H1 (cell line): ENCODE data around the gene VMO1. TPM values are rescaled to one million over a fixed set of nuclear protein-coding genes. Genes with fewer than 3 reads are reported as not detected.

Source experiments
- CTCF ChIA-PET: fragments of 300-600 bp; sonication (Branson Sonifier 250); formaldehyde crosslinking; loops from one replicate; lab custom pipeline; 2021; ENCODE audit not compliant: partially characterized antibody; lab: Charles Lee
- POLR2A ChIA-PET: fragments of 300-600 bp; sonication (Branson Sonifier 250); formaldehyde crosslinking; loops from one replicate; lab custom pipeline; 2021; ENCODE audit warnings: inconsistent platforms; ENCODE audit not compliant: partially characterized antibody; lab: Charles Lee
- DNase-seq, 2 experiments: peaks; one replicate each; pipeline versions ENCODE4 v3.0.0 to v3.0.0-alpha.2; 2010 to 2022; ENCODE audit warnings: low spot score in 2 of 2, low read depth in 1 of 2, mixed read lengths in 1 of 2
- FAIRE-seq: peaks from 2 replicates; lab custom pipeline; 2011; peaks lifted over from hg19 to GRCh38; lab: Jason Lieb, UNC
- H2AFZ ChIP-seq: 2 replicates; pipeline ENCODE4 v1.8.1; 2012; ENCODE audit warnings: low read length, inconsistent platforms
- H2AK5ac ChIP-seq: 2 replicates; pipeline ENCODE4 v1.6.1; 2013; ENCODE audit warnings: low read depth, low read length
- H2BK120ac ChIP-seq: replicated peaks from 2 replicates; pipeline ENCODE3; 2013; ENCODE audit warnings: low read depth, low read length, inconsistent platforms
- H2BK12ac ChIP-seq: 2 replicates; pipeline ENCODE4 v1.6.1; 2013; ENCODE audit warnings: low read depth, low read length
- H2BK15ac ChIP-seq: 2 replicates; pipeline ENCODE4 v1.6.1; 2013; ENCODE audit warnings: low read length
- H2BK20ac ChIP-seq: 2 replicates; pipeline ENCODE4 v1.6.1; 2013; ENCODE audit warnings: low read length
- H2BK5ac ChIP-seq: 2 replicates; pipeline ENCODE4 v1.6.1; 2013; ENCODE audit warnings: low read depth, low read length
- H3K14ac ChIP-seq: 2 replicates; pipeline ENCODE4 v1.6.1; 2013; ENCODE audit warnings: inconsistent platforms; ENCODE audit not compliant: insufficient read length
- H3K18ac ChIP-seq: 2 replicates; pipeline ENCODE4 v1.6.1; 2013; ENCODE audit warnings: low read length; ENCODE audit errors: extremely low read depth
- H3K23ac ChIP-seq: 2 replicates; pipeline ENCODE4 v1.6.1; 2013; ENCODE audit warnings: inconsistent platforms; ENCODE audit not compliant: insufficient read length
- H3K23me2 ChIP-seq: 2 replicates; pipeline ENCODE4 v1.6.1; 2013; ENCODE audit warnings: low read depth, low read length
- H3K27ac ChIP-seq: 2 replicates; pipeline ENCODE4 v1.6.1; 2011; ENCODE audit warnings: low read depth, low read length, inconsistent platforms
- H3K27me3 ChIP-seq, 4 experiments: replicated peaks in 1 of 4; 1 replicate in 1 of 4; 2 replicates in 3 of 4; pipeline versions ENCODE4 v1.6.1 to v1.8.1; 2011 to 2013; ENCODE audit warnings: low read length in 3 of 4, mild to moderate bottlenecking in 3 of 4, inconsistent platforms in 2 of 4, mixed read lengths in 2 of 4, moderate library complexity in 1 of 4; ENCODE audit not compliant: control insufficient read depth in 3 of 4, insufficient read depth in 3 of 4; ENCODE audit errors: extremely low read depth in 1 of 4
- H3K36me3 ChIP-seq, 4 experiments: 2 replicates each; pipeline versions ENCODE4 v1.6.1 to v1.8.1; 2011 to 2013; ENCODE audit warnings: mild to moderate bottlenecking in 4 of 4, low read length in 3 of 4, moderate library complexity in 2 of 4, control low read depth in 1 of 4, inconsistent platforms in 1 of 4; ENCODE audit not compliant: insufficient read depth in 4 of 4, control insufficient read depth in 2 of 4
- H3K4ac ChIP-seq: replicated peaks from 2 replicates; pipeline ENCODE3; 2013; ENCODE audit warnings: low read length, low read depth, mixed read lengths, inconsistent platforms; ENCODE audit not compliant: insufficient read length
- H3K4me1 ChIP-seq, 4 experiments: replicated peaks in 1 of 4; 1 replicate in 1 of 4; 2 replicates in 3 of 4; pipeline versions ENCODE4 v1.6.1 to v1.8.1; 2011 to 2013; ENCODE audit warnings: low read length in 3 of 4, inconsistent platforms in 2 of 4, mixed read lengths in 1 of 4; ENCODE audit not compliant: insufficient read depth in 4 of 4, control insufficient read depth in 3 of 4
- H3K4me2 ChIP-seq, 2 experiments: 2 replicates each; pipeline versions ENCODE4 v1.6.1 to v1.8.1; 2011 to 2013; ENCODE audit warnings: low read depth in 2 of 2, low read length in 2 of 2, control low read depth in 1 of 2, inconsistent platforms in 1 of 2, mild to moderate bottlenecking in 1 of 2; ENCODE audit not compliant: insufficient read depth in 1 of 2
- H3K4me3 ChIP-seq, 4 experiments: fragments of 200-600, 300-600 bp in 1 of 4; sonication (generic), shearing (Covaris generic), sonication (Bioruptor Twin) in 1 of 4; 2 replicates each; pipeline versions ENCODE4 v1.5.1 to v1.8.1; 2011 to 2016; ENCODE audit warnings: low read length in 4 of 4, low read depth in 3 of 4, control low read depth in 2 of 4, inconsistent platforms in 2 of 4, mild to moderate bottlenecking in 2 of 4, mixed read lengths in 1 of 4, moderate library complexity in 1 of 4; ENCODE audit not compliant: insufficient read depth in 2 of 4; ENCODE audit errors: extremely low read depth in 1 of 4
- H3K56ac ChIP-seq: replicated peaks from 2 replicates; pipeline ENCODE3; 2013; ENCODE audit warnings: low read depth, mild to moderate bottlenecking, mixed read lengths, low read length, inconsistent platforms; ENCODE audit not compliant: insufficient read length
- H3K79me1 ChIP-seq: 2 replicates; pipeline ENCODE4 v1.6.1; 2013; ENCODE audit warnings: low read depth, low read length, control low read depth
- H3K79me2 ChIP-seq, 2 experiments: 2 replicates each; pipeline versions ENCODE4 v1.6.1 to v1.8.1; 2012 to 2013; ENCODE audit warnings: low read length in 2 of 2, mild to moderate bottlenecking in 2 of 2, inconsistent platforms in 1 of 2; ENCODE audit not compliant: insufficient read depth in 2 of 2, control insufficient read depth in 1 of 2
- H3K9ac ChIP-seq, 4 experiments: replicated peaks in 1 of 4; 1 replicate in 1 of 4; 2 replicates in 3 of 4; pipeline versions ENCODE4 v1.6.1 to v1.8.1; 2011 to 2013; ENCODE audit warnings: low read depth in 3 of 4, low read length in 3 of 4, control low read depth in 2 of 4, mild to moderate bottlenecking in 2 of 4, moderate library complexity in 2 of 4, inconsistent platforms in 1 of 4; ENCODE audit errors: extremely low read depth in 1 of 4
- H3K9me3 ChIP-seq, 2 experiments: 2 replicates each; pipeline versions ENCODE4 v1.6.1 to v1.8.1; 2012 to 2013; ENCODE audit warnings: mild to moderate bottlenecking in 2 of 2, moderate library complexity in 2 of 2, control low read depth in 1 of 2, inconsistent platforms in 1 of 2, low read depth in 1 of 2, low read length in 1 of 2, mixed read lengths in 1 of 2; ENCODE audit not compliant: insufficient read depth in 2 of 2
- H4K20me1 ChIP-seq, 2 experiments: replicated peaks in 1 of 2; 2 replicates each; pipeline versions ENCODE3 to v1.8.1; 2011 to 2013; ENCODE audit warnings: inconsistent platforms in 2 of 2, low read length in 2 of 2, mild to moderate bottlenecking in 1 of 2; ENCODE audit not compliant: insufficient read depth in 2 of 2, control insufficient read depth in 1 of 2
- H4K5ac ChIP-seq: 2 replicates; pipeline ENCODE4 v1.6.1; 2013; ENCODE audit warnings: low read length, low read depth, mixed read lengths, inconsistent platforms; ENCODE audit not compliant: insufficient read length
- H4K8ac ChIP-seq: 2 replicates; pipeline ENCODE4 v1.8.0; 2013; ENCODE audit warnings: mild to moderate bottlenecking, moderate library complexity, low read length, inconsistent platforms; ENCODE audit not compliant: insufficient read depth; ENCODE audit errors: extremely low read depth
- H4K91ac ChIP-seq: replicated peaks from 2 replicates; pipeline ENCODE3; 2013; ENCODE audit warnings: low read length, mixed read lengths, inconsistent platforms; ENCODE audit not compliant: insufficient read length
- CBX8 ChIP-seq: fragments of 300-800, 300-1000 bp; sonication (generic); IDR thresholded peaks from 2 replicates; pipeline ENCODE4 v1.7.1; 2016; ENCODE audit warnings: low read depth, low read length, borderline replicate concordance
- JUN ChIP-seq: IDR thresholded peaks from 2 replicates; pipeline ENCODE4 v1.6.1; 2011; ENCODE audit warnings: low read depth, mild to moderate bottlenecking, improper control_type of control experiment, low read length
- JUND ChIP-seq: IDR thresholded peaks from 2 replicates; pipeline ENCODE4 v1.6.1; 2011; ENCODE audit warnings: mild to moderate bottlenecking, improper control_type of control experiment, low read length
- KDM5A ChIP-seq: fragments of 200-600 bp; IDR thresholded peaks from 2 replicates; pipeline ENCODE4 v1.7.1; 2012; ENCODE audit warnings: mild to moderate bottlenecking, low read length, inconsistent platforms, mixed read lengths
- RNF2 ChIP-seq: fragments of 200-900, 300-1000 bp; sonication (generic); IDR thresholded peaks from 2 replicates; pipeline ENCODE4 v1.7.1; 2016; ENCODE audit warnings: borderline replicate concordance, low read depth, mild to moderate bottlenecking, antibody characterized with exemption, low read length; ENCODE audit not compliant: poor library complexity, severe bottlenecking; ENCODE audit errors: missing control alignments
- TCF12 ChIP-seq: IDR thresholded peaks from 2 replicates; pipeline ENCODE4 v1.6.1; 2011; ENCODE audit warnings: low read depth, mild to moderate bottlenecking, low read length
- WGBS, 2 experiments: shearing (Covaris generic) in 1 of 2; methylation state at CpG; one replicate each; pipeline versions ENCODE4 v1.1.6 to v1.1.7; 2013 to 2015; ENCODE audit warnings: low lambda C conversion rate in 2 of 2, mixed read lengths in 2 of 2, inconsistent platforms in 1 of 2, low coverage in 1 of 2, missing lambda C conversion rate in 1 of 2; ENCODE audit not compliant: insufficient replicate concordance in 2 of 2, insufficient coverage in 1 of 2, insufficient read length in 1 of 2; ENCODE audit errors: extremely low coverage in 1 of 2, missing lambda C conversion rate in 1 of 2; 5-methylcytosine and 5-hydroxymethylcytosine counted together
- polyA plus RNA-seq, 7 experiments: library from polyadenylated mRNA; depleted of rRNA in 3 of 7; stranded (reverse) in 5 of 7; unstranded in 2 of 7; fragments of >200 nt in 5 of 7; fragments of 200-250 nt in 2 of 7; gene quantifications; 1 replicate in 5 of 7; 2 replicates in 1 of 7; 4 replicates in 1 of 7; pipeline versions ENCODE4 v1.2.1 to v1.2.3, GENCODE V29; 2011 to 2013; ENCODE audit warnings: missing spikeins in 2 of 7, mixed read lengths in 2 of 7
- total RNA-seq: library from RNA; stranded (reverse); fragmentation: NEBNext Ultra II Directional; extraction: Animal tissue kit (Norgen Biotek cat#: 25700); gene quantifications from 2 replicates; pipeline ENCODE4 v1.2.1, GENCODE V29; 2021
- TF ChIP-seq, protein P1 (sequence below): IDR thresholded peaks from 2 replicates; pipeline ENCODE4 v1.6.1; 2012; ENCODE audit warnings: low read length, inconsistent platforms
- TF ChIP-seq, protein P2 (sequence below): IDR thresholded peaks from 2 replicates; pipeline ENCODE4 v1.6.1; 2012; ENCODE audit warnings: inconsistent platforms

The VMO1 gene
- total and polyA plus RNA-seq, 2 of the 8 experiments (the other 6 are each of a cell fraction or from before 2014, with no cell fraction given): 0.30 TPM; not detected in 1

GRCh38 chr17:4827399-4827798 lies 41.2 kb upstream of the VMO1 start:
- H3K36me3 ChIP-seq: peaks cover 0 to 3% (median 1%) of the 10 kb centered on the region in 4 experiments; a peak in 3 of 8 replicates
- H2BK12ac ChIP-seq: no peak overlapping the region
- H3K9me3 ChIP-seq: no peaks in the 10 kb centered on the region
- TF ChIP-seq RNF2 (no peak), JUND (no peak), TCF12 (no peak), KDM5A (no peak), CBX8 (no peak), JUN (no peak)
- TF ChIP-seq, protein P1, sequence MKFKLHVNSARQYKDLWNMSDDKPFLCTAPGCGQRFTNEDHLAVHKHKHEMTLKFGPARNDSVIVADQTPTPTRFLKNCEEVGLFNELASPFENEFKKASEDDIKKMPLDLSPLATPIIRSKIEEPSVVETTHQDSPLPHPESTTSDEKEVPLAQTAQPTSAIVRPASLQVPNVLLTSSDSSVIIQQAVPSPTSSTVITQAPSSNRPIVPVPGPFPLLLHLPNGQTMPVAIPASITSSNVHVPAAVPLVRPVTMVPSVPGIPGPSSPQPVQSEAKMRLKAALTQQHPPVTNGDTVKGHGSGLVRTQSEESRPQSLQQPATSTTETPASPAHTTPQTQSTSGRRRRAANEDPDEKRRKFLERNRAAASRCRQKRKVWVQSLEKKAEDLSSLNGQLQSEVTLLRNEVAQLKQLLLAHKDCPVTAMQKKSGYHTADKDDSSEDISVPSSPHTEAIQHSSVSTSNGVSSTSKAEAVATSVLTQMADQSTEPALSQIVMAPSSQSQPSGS: no peak
- TF ChIP-seq, protein P2, sequence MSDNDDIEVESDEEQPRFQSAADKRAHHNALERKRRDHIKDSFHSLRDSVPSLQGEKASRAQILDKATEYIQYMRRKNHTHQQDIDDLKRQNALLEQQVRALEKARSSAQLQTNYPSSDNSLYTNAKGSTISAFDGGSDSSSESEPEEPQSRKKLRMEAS: no peak
- no peak overlapping the region for H2BK20ac ChIP-seq
- H2BK5ac ChIP-seq: no peak overlapping the region
- ChIA-PET CTCF (interaction anchor here (0.5 to 4.1 kb wide), 2 partner anchors 11 to 386 kb away, joined by 3 to 16 read pairs; no protein-coding TSS in a partner anchor), POLR2A (interaction anchor here (1.0 kb wide), 1 partner anchor 11 kb away, joined by 3 read pairs; no protein-coding TSS in a partner anchor)
- H2BK15ac ChIP-seq: no peak overlapping the region
- no peak overlapping the region for H3K27ac ChIP-seq
- no peak overlapping the region for H3K4ac ChIP-seq
- H2BK120ac ChIP-seq: no peak overlapping the region
- 89% methylated on average over 8 of the region's 8 CpGs; no CpG with 5 or more reads in 1 of the 2 experiments for WGBS, 2 experiments
- no peaks in the 10 kb centered on the region for H3K27me3 ChIP-seq
- H4K8ac ChIP-seq: no peak overlapping the region; the same call in 1 of the 2 replicates
- no peak overlapping the region for H3K23ac ChIP-seq
- H4K91ac ChIP-seq: no peak overlapping the region
- no peak overlapping the region; a peak in 1 of 7 replicates for H3K9ac ChIP-seq
- H3K79me1 ChIP-seq: no peaks in the 10 kb centered on the region
- H3K79me2 ChIP-seq: no peaks in the 10 kb centered on the region
- H3K4me3 ChIP-seq: no peak overlapping the region
- no peak overlapping the region for H3K14ac ChIP-seq
- no peaks in the 10 kb centered on the region for H3K4me1 ChIP-seq
- no peak overlapping the region for H4K5ac ChIP-seq
- FAIRE-seq (no peak), DNase-seq (no peak)
- peaks cover 0 to 2% of the 10 kb centered on the region in 2 experiments for H4K20me1 ChIP-seq
- H3K4me2 ChIP-seq: no peak overlapping the region
- H2AFZ ChIP-seq: no peak overlapping the region
- no peak overlapping the region; the same call in 1 of the 2 replicates for H2AK5ac ChIP-seq
- no peak overlapping the region for H3K56ac ChIP-seq
- H3K23me2 ChIP-seq: no peaks in the 10 kb centered on the region
- H3K18ac ChIP-seq: no peak overlapping the region
